H1 (cell line): ENCODE data around the gene ARL5A. TPM values are rescaled to one million over a fixed set of nuclear protein-coding genes. Genes with fewer than 3 reads are reported as not detected.

Experiments
- CTCF ChIA-PET: fragments of 300-600 bp; sonication (Branson Sonifier 250); formaldehyde crosslinking; loops from one replicate; lab custom pipeline; 2021; ENCODE audit not compliant: partially characterized antibody; lab: Charles Lee
- POLR2A ChIA-PET: fragments of 300-600 bp; sonication (Branson Sonifier 250); formaldehyde crosslinking; loops from one replicate; lab custom pipeline; 2021; ENCODE audit warnings: inconsistent platforms; ENCODE audit not compliant: partially characterized antibody; lab: Charles Lee
- DNase-seq, 2 experiments: peaks; one replicate each; pipeline versions ENCODE4 v3.0.0 to v3.0.0-alpha.2; 2010 to 2022; ENCODE audit warnings: low spot score in 2 of 2, low read depth in 1 of 2, mixed read lengths in 1 of 2
- FAIRE-seq: peaks from 2 replicates; lab custom pipeline; 2011; peaks lifted over from hg19 to GRCh38; lab: Jason Lieb, UNC
- H2AFZ ChIP-seq: 2 replicates; pipeline ENCODE4 v1.8.1; 2012; ENCODE audit warnings: low read length, inconsistent platforms
- H2AK5ac ChIP-seq: 2 replicates; pipeline ENCODE4 v1.6.1; 2013; ENCODE audit warnings: low read depth, low read length
- H2BK120ac ChIP-seq: replicated peaks from 2 replicates; pipeline ENCODE3; 2013; ENCODE audit warnings: low read depth, low read length, inconsistent platforms
- H2BK12ac ChIP-seq: 2 replicates; pipeline ENCODE4 v1.6.1; 2013; ENCODE audit warnings: low read depth, low read length
- H2BK15ac ChIP-seq: 2 replicates; pipeline ENCODE4 v1.6.1; 2013; ENCODE audit warnings: low read length
- H2BK20ac ChIP-seq: 2 replicates; pipeline ENCODE4 v1.6.1; 2013; ENCODE audit warnings: low read length
- H2BK5ac ChIP-seq: 2 replicates; pipeline ENCODE4 v1.6.1; 2013; ENCODE audit warnings: low read depth, low read length
- H3K14ac ChIP-seq: 2 replicates; pipeline ENCODE4 v1.6.1; 2013; ENCODE audit warnings: inconsistent platforms; ENCODE audit not compliant: insufficient read length
- H3K18ac ChIP-seq: 2 replicates; pipeline ENCODE4 v1.6.1; 2013; ENCODE audit warnings: low read length; ENCODE audit errors: extremely low read depth
- H3K23ac ChIP-seq: 2 replicates; pipeline ENCODE4 v1.6.1; 2013; ENCODE audit warnings: inconsistent platforms; ENCODE audit not compliant: insufficient read length
- H3K23me2 ChIP-seq: 2 replicates; pipeline ENCODE4 v1.6.1; 2013; ENCODE audit warnings: low read depth, low read length
- H3K27ac ChIP-seq: 2 replicates; pipeline ENCODE4 v1.6.1; 2011; ENCODE audit warnings: low read depth, low read length, inconsistent platforms
- H3K27me3 ChIP-seq, 4 experiments: replicated peaks in 1 of 4; 1 replicate in 1 of 4; 2 replicates in 3 of 4; pipeline versions ENCODE4 v1.6.1 to v1.8.1; 2011 to 2013; ENCODE audit warnings: low read length in 3 of 4, mild to moderate bottlenecking in 3 of 4, inconsistent platforms in 2 of 4, mixed read lengths in 2 of 4, moderate library complexity in 1 of 4; ENCODE audit not compliant: control insufficient read depth in 3 of 4, insufficient read depth in 3 of 4; ENCODE audit errors: extremely low read depth in 1 of 4
- H3K36me3 ChIP-seq, 4 experiments: 2 replicates each; pipeline versions ENCODE4 v1.6.1 to v1.8.1; 2011 to 2013; ENCODE audit warnings: mild to moderate bottlenecking in 4 of 4, low read length in 3 of 4, moderate library complexity in 2 of 4, control low read depth in 1 of 4, inconsistent platforms in 1 of 4; ENCODE audit not compliant: insufficient read depth in 4 of 4, control insufficient read depth in 2 of 4
- H3K4ac ChIP-seq: replicated peaks from 2 replicates; pipeline ENCODE3; 2013; ENCODE audit warnings: low read length, low read depth, mixed read lengths, inconsistent platforms; ENCODE audit not compliant: insufficient read length
- H3K4me1 ChIP-seq, 4 experiments: replicated peaks in 1 of 4; 1 replicate in 1 of 4; 2 replicates in 3 of 4; pipeline versions ENCODE4 v1.6.1 to v1.8.1; 2011 to 2013; ENCODE audit warnings: low read length in 3 of 4, inconsistent platforms in 2 of 4, mixed read lengths in 1 of 4; ENCODE audit not compliant: insufficient read depth in 4 of 4, control insufficient read depth in 3 of 4
- H3K4me2 ChIP-seq, 2 experiments: 2 replicates each; pipeline versions ENCODE4 v1.6.1 to v1.8.1; 2011 to 2013; ENCODE audit warnings: low read depth in 2 of 2, low read length in 2 of 2, control low read depth in 1 of 2, inconsistent platforms in 1 of 2, mild to moderate bottlenecking in 1 of 2; ENCODE audit not compliant: insufficient read depth in 1 of 2
- H3K4me3 ChIP-seq, 4 experiments: fragments of 200-600, 300-600 bp in 1 of 4; sonication (generic), shearing (Covaris generic), sonication (Bioruptor Twin) in 1 of 4; 2 replicates each; pipeline versions ENCODE4 v1.5.1 to v1.8.1; 2011 to 2016; ENCODE audit warnings: low read length in 4 of 4, low read depth in 3 of 4, control low read depth in 2 of 4, inconsistent platforms in 2 of 4, mild to moderate bottlenecking in 2 of 4, mixed read lengths in 1 of 4, moderate library complexity in 1 of 4; ENCODE audit not compliant: insufficient read depth in 2 of 4; ENCODE audit errors: extremely low read depth in 1 of 4
- H3K56ac ChIP-seq: replicated peaks from 2 replicates; pipeline ENCODE3; 2013; ENCODE audit warnings: low read depth, mild to moderate bottlenecking, mixed read lengths, low read length, inconsistent platforms; ENCODE audit not compliant: insufficient read length
- H3K79me1 ChIP-seq: 2 replicates; pipeline ENCODE4 v1.6.1; 2013; ENCODE audit warnings: low read depth, low read length, control low read depth
- H3K79me2 ChIP-seq, 2 experiments: 2 replicates each; pipeline versions ENCODE4 v1.6.1 to v1.8.1; 2012 to 2013; ENCODE audit warnings: low read length in 2 of 2, mild to moderate bottlenecking in 2 of 2, inconsistent platforms in 1 of 2; ENCODE audit not compliant: insufficient read depth in 2 of 2, control insufficient read depth in 1 of 2
- H3K9ac ChIP-seq, 4 experiments: replicated peaks in 1 of 4; 1 replicate in 1 of 4; 2 replicates in 3 of 4; pipeline versions ENCODE4 v1.6.1 to v1.8.1; 2011 to 2013; ENCODE audit warnings: low read depth in 3 of 4, low read length in 3 of 4, control low read depth in 2 of 4, mild to moderate bottlenecking in 2 of 4, moderate library complexity in 2 of 4, inconsistent platforms in 1 of 4; ENCODE audit errors: extremely low read depth in 1 of 4
- H3K9me3 ChIP-seq, 2 experiments: 2 replicates each; pipeline versions ENCODE4 v1.6.1 to v1.8.1; 2012 to 2013; ENCODE audit warnings: mild to moderate bottlenecking in 2 of 2, moderate library complexity in 2 of 2, control low read depth in 1 of 2, inconsistent platforms in 1 of 2, low read depth in 1 of 2, low read length in 1 of 2, mixed read lengths in 1 of 2; ENCODE audit not compliant: insufficient read depth in 2 of 2
- H4K20me1 ChIP-seq, 2 experiments: replicated peaks in 1 of 2; 2 replicates each; pipeline versions ENCODE3 to v1.8.1; 2011 to 2013; ENCODE audit warnings: inconsistent platforms in 2 of 2, low read length in 2 of 2, mild to moderate bottlenecking in 1 of 2; ENCODE audit not compliant: insufficient read depth in 2 of 2, control insufficient read depth in 1 of 2
- H4K5ac ChIP-seq: 2 replicates; pipeline ENCODE4 v1.6.1; 2013; ENCODE audit warnings: low read length, low read depth, mixed read lengths, inconsistent platforms; ENCODE audit not compliant: insufficient read length
- H4K8ac ChIP-seq: 2 replicates; pipeline ENCODE4 v1.8.0; 2013; ENCODE audit warnings: mild to moderate bottlenecking, moderate library complexity, low read length, inconsistent platforms; ENCODE audit not compliant: insufficient read depth; ENCODE audit errors: extremely low read depth
- H4K91ac ChIP-seq: replicated peaks from 2 replicates; pipeline ENCODE3; 2013; ENCODE audit warnings: low read length, mixed read lengths, inconsistent platforms; ENCODE audit not compliant: insufficient read length
- BACH1 ChIP-seq: IDR thresholded peaks from 2 replicates; pipeline ENCODE4 v1.6.1; 2012; ENCODE audit warnings: low read length, improper control_type of control experiment
- CHD2 ChIP-seq: IDR thresholded peaks from 2 replicates; pipeline ENCODE4 v1.6.1; 2012; ENCODE audit warnings: low read length, improper control_type of control experiment
- CTBP2 ChIP-seq: IDR thresholded peaks from 2 replicates; pipeline ENCODE4 v1.7.0; 2011; ENCODE audit warnings: borderline replicate concordance, mild to moderate bottlenecking, moderate library complexity, mixed read lengths, low read length; ENCODE audit not compliant: insufficient read depth, insufficient read length
- GABPA ChIP-seq: IDR thresholded peaks from 2 replicates; pipeline ENCODE4 v1.6.1; 2011; ENCODE audit warnings: mild to moderate bottlenecking, low read length, moderate library complexity, borderline replicate concordance; ENCODE audit not compliant: insufficient read depth
- HDAC6 ChIP-seq: IDR thresholded peaks from one replicate; pipeline ENCODE4 v1.7.1; 2012; ENCODE audit warnings: low read depth, mild to moderate bottlenecking, inconsistent platforms, low read length, moderate library complexity
- KDM1A ChIP-seq: fragments of 200-600, 300-600 bp; sonication (generic); IDR thresholded peaks from 2 replicates; pipeline ENCODE4 v1.7.1; 2016; ENCODE audit warnings: mild to moderate bottlenecking, low read length, borderline replicate concordance
- PHF8 ChIP-seq: fragments of 200-600 bp; sonication (generic); conservative IDR thresholded peaks from 2 replicates; pipeline ENCODE4 v1.7.1; 2012; ENCODE audit warnings: low read depth, mild to moderate bottlenecking, inconsistent platforms, low read length, moderate library complexity
- POLR2AphosphoS5 ChIP-seq: IDR thresholded peaks from 2 replicates; pipeline ENCODE4 v1.6.1; 2011; ENCODE audit warnings: low read depth, low read length
- SIN3A ChIP-seq, 2 experiments: IDR thresholded peaks in 1 of 2; conservative IDR thresholded peaks in 1 of 2; 2 replicates each; pipeline ENCODE4 v1.6.1; 2011 to 2012; ENCODE audit warnings: low read length in 2 of 2, improper control_type of control experiment in 1 of 2, low read depth in 1 of 2, mild to moderate bottlenecking in 1 of 2
- SIRT6 ChIP-seq: IDR thresholded peaks from one replicate; pipeline ENCODE4 v1.7.1; 2012; ENCODE audit warnings: low read length, inconsistent platforms
- SIX5 ChIP-seq: IDR thresholded peaks from 2 replicates; pipeline ENCODE4 v1.6.1; 2011; ENCODE audit warnings: mild to moderate bottlenecking, low read depth, low read length
- SP4 ChIP-seq: IDR thresholded peaks from 2 replicates; pipeline ENCODE4 v1.6.1; 2012; ENCODE audit warnings: low read length, inconsistent platforms
- SUZ12 ChIP-seq: fragments of 200-600 bp; sonication (generic); IDR thresholded peaks from 2 replicates; pipeline ENCODE4 v1.6.1; 2012; ENCODE audit warnings: mild to moderate bottlenecking, inconsistent platforms, low read length, moderate library complexity, mixed read lengths
- TEAD4 ChIP-seq: IDR thresholded peaks from 2 replicates; pipeline ENCODE4 v1.6.1; 2012; ENCODE audit warnings: low read depth, low read length, inconsistent platforms, mixed read lengths
- WGBS, 2 experiments: shearing (Covaris generic) in 1 of 2; methylation state at CpG; one replicate each; pipeline versions ENCODE4 v1.1.6 to v1.1.7; 2013 to 2015; ENCODE audit warnings: low lambda C conversion rate in 2 of 2, mixed read lengths in 2 of 2, inconsistent platforms in 1 of 2, low coverage in 1 of 2, missing lambda C conversion rate in 1 of 2; ENCODE audit not compliant: insufficient replicate concordance in 2 of 2, insufficient coverage in 1 of 2, insufficient read length in 1 of 2; ENCODE audit errors: extremely low coverage in 1 of 2, missing lambda C conversion rate in 1 of 2; 5-methylcytosine and 5-hydroxymethylcytosine counted together
- polyA plus RNA-seq, 7 experiments: library from polyadenylated mRNA; depleted of rRNA in 3 of 7; stranded (reverse) in 5 of 7; unstranded in 2 of 7; fragments of >200 nt in 5 of 7; fragments of 200-250 nt in 2 of 7; gene quantifications; 1 replicate in 5 of 7; 2 replicates in 1 of 7; 4 replicates in 1 of 7; pipeline versions ENCODE4 v1.2.1 to v1.2.3, GENCODE V29; 2011 to 2013; ENCODE audit warnings: missing spikeins in 2 of 7, mixed read lengths in 2 of 7
- total RNA-seq: library from RNA; stranded (reverse); fragmentation: NEBNext Ultra II Directional; extraction: Animal tissue kit (Norgen Biotek cat#: 25700); gene quantifications from 2 replicates; pipeline ENCODE4 v1.2.1, GENCODE V29; 2021
- TF ChIP-seq, protein P1 (sequence below): IDR thresholded peaks from 2 replicates; pipeline ENCODE4 v1.6.1; 2011; ENCODE audit warnings: low read depth, mild to moderate bottlenecking, low read length; ENCODE audit not compliant: insufficient read depth

ARL5A gene
- total and polyA plus RNA-seq, 2 of the 8 experiments (the other 6 are each of a cell fraction or from before 2014, with no cell fraction given): 12.6 to 86.3 TPM

DNA sequence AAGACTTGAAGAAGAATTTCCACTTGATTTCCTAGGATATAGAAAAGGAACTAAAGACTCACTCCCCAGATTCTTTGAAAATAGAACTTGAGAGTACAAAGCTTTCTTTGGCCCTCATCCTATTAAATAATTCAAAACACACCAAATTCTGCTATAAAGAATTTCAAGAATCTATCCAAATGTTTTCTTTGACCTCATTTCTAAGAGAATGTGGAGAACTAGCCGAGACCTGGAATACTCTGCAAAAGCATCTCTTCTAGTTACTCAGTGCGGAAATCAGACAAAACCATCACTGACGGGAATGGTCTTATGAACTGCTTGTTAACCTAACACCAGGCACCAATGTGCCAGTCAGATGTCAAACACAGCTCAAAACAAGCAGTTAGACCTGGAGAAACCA, 44.2 kb upstream of the ARL5A start:
- H2BK120ac ChIP-seq: no peak overlapping the region
- H4K5ac ChIP-seq: no peak overlapping the region
- H3K4me1 ChIP-seq: no peaks in the 10 kb centered on the region; a peak in 2 of 7 replicates
- H2AK5ac ChIP-seq: no peak overlapping the region
- no peaks in the 10 kb centered on the region for H3K27me3 ChIP-seq
- no peak overlapping the region for H3K4ac ChIP-seq
- no peaks in the 10 kb centered on the region for H3K79me1 ChIP-seq
- no peak overlapping the region for H3K4me3 ChIP-seq
- no peak overlapping the region for H3K14ac ChIP-seq
- H2BK20ac ChIP-seq: no peak overlapping the region
- H3K56ac ChIP-seq: no peak overlapping the region
- FAIRE-seq (no peak), DNase-seq (no peak)
- no peak overlapping the region for H3K9ac ChIP-seq
- no peaks in the 10 kb centered on the region for H3K23me2 ChIP-seq
- no peaks in the 10 kb centered on the region for H4K20me1 ChIP-seq
- H4K8ac ChIP-seq: no peak overlapping the region
- no peak overlapping the region for H4K91ac ChIP-seq
- H3K23ac ChIP-seq: no peak overlapping the region
- H2BK15ac ChIP-seq: no peak overlapping the region
- POLR2A ChIA-PET: no interaction called here
- H2BK12ac ChIP-seq: no peak overlapping the region
- H2AFZ ChIP-seq: no peak overlapping the region
- CTCF ChIA-PET: no interaction called here
- 79% methylated on average over 3 of the region's 3 CpGs; no CpG with 5 or more reads in 1 of the 2 experiments for WGBS, 2 experiments
- H3K18ac ChIP-seq: no peak overlapping the region
- H3K27ac ChIP-seq: no peak overlapping the region
- H3K9me3 ChIP-seq: peaks cover 0 to 5% of the 10 kb centered on the region in 2 experiments; a peak in 2 of 4 replicates
- no peak overlapping the region for H3K4me2 ChIP-seq
- H3K79me2 ChIP-seq: no peaks in the 10 kb centered on the region
- no peak overlapping the region for H2BK5ac ChIP-seq
- no peaks in the 10 kb centered on the region for H3K36me3 ChIP-seq
- TF ChIP-seq POLR2AphosphoS5 (no peak), SP4 (no peak), SIRT6 (no peak), BACH1 (no peak), KDM1A (no peak), SIX5 (no peak), TEAD4 (no peak), CHD2 (no peak), HDAC6 (no peak), SUZ12 (no peak), GABPA (no peak), PHF8 (no peak), SIN3A (conservative IDR thresholded peaks at IDR 0.05 in 1 of 2, IDR thresholded peaks at IDR 0.05 in 1 of 2; ENCODE audit: low read depth in 1 of 2, low read length in 2 of 2) (no peak), CTBP2 (no peak)
- TF ChIP-seq, protein P1, sequence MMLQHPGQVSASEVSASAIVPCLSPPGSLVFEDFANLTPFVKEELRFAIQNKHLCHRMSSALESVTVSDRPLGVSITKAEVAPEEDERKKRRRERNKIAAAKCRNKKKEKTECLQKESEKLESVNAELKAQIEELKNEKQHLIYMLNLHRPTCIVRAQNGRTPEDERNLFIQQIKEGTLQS: no peak
